HTERT RPE-1 (cell line): ENCODE data around the gene ETNK1.

Experiments
- in situ Hi-C: fragments of 300-500 bp; cut with MboI; formaldehyde crosslinking; loops from 4 replicates; pipeline ENCODE4 v1.14.3; 2020; ENCODE audit warnings: low sequenced_read_pairs

Gene ETNK1

GRCh38 chr12:22738945-22739344, 114.0 kb downstream of the ETNK1 start:
- in situ Hi-C loops = no loop called here
